DOHH2 (cell line): ENCODE results near the gene NDC1.
"Not testable (repeated sequence)": the region's sequence is repeated elsewhere in the genome, so short reads cannot be mapped to it uniquely, and the experiment has no call there.

ENCODE experiments used
- H3F3A ChIP-seq: fragments of 200-600 bp; sonication (generic), shearing (Covaris generic); 2 replicates; pipeline ENCODE4 v1.6.0; 2016; ENCODE audit warnings: antibody characterized with exemption, mild to moderate bottlenecking; ENCODE audit not compliant: control insufficient read depth, insufficient read depth
- H3K27ac ChIP-seq: fragments of 200-600 bp; sonication (generic); 2 replicates; pipeline ENCODE4 v1.5.1; 2014; ENCODE audit warnings: low read depth, mild to moderate bottlenecking, low read length, moderate library complexity
- H3K27me3 ChIP-seq: fragments of 200-600 bp; sonication (generic); 2 replicates; pipeline ENCODE4 v1.6.1; 2014; ENCODE audit warnings: mild to moderate bottlenecking, low read length, mixed read lengths; ENCODE audit not compliant: control insufficient read depth
- H3K36me3 ChIP-seq: fragments of 200-600 bp; sonication (generic); 2 replicates; pipeline ENCODE4 v1.6.1; 2014; ENCODE audit warnings: mild to moderate bottlenecking, low read length, moderate library complexity, mixed read lengths; ENCODE audit not compliant: control insufficient read depth
- H3K4me1 ChIP-seq: fragments of 200-600 bp; sonication (generic); 2 replicates; pipeline ENCODE4 v1.6.1; 2014; ENCODE audit warnings: mild to moderate bottlenecking, low read length, mixed read lengths; ENCODE audit not compliant: control insufficient read depth
- H3K4me2 ChIP-seq: fragments of 200-600 bp; sonication (generic); 2 replicates; pipeline ENCODE4 v1.6.0; 2014; ENCODE audit warnings: mild to moderate bottlenecking, low read length, moderate library complexity
- H3K4me3 ChIP-seq: fragments of 200-600 bp; sonication (generic); 2 replicates; pipeline ENCODE4 v1.5.1; 2014; ENCODE audit warnings: mild to moderate bottlenecking, low read length, mixed read lengths
- H3K79me2 ChIP-seq: fragments of 200-600 bp; sonication (generic); 2 replicates; pipeline ENCODE4 v1.6.1; 2014; ENCODE audit warnings: mild to moderate bottlenecking, low read length, mixed read lengths; ENCODE audit not compliant: control insufficient read depth
- H3K9me2 ChIP-seq: fragments of 200-600 bp; sonication (generic); replicated peaks from 2 replicates; pipeline ENCODE4 v1.6.1; 2014; ENCODE audit warnings: mild to moderate bottlenecking, low read length, mixed read lengths; ENCODE audit not compliant: control insufficient read depth
- H3K9me3 ChIP-seq: fragments of 200-600 bp; sonication (generic); 2 replicates; pipeline ENCODE4 v1.6.1; 2014; ENCODE audit warnings: antibody characterized with exemption, low read length, mixed read lengths; ENCODE audit not compliant: control insufficient read depth, insufficient read depth
- H4K20me1 ChIP-seq: fragments of 200-600 bp; sonication (generic); 2 replicates; pipeline ENCODE4 v1.6.0; 2014; ENCODE audit warnings: low read depth, mild to moderate bottlenecking, antibody characterized with exemption, low read length, moderate library complexity; ENCODE audit not compliant: control insufficient read depth, insufficient read depth
- CTCF ChIP-seq: fragments of 200-600 bp; sonication (generic); IDR thresholded peaks from one replicate; pipeline ENCODE4 v1.5.1; 2014; ENCODE audit warnings: antibody characterized with exemption, mild to moderate bottlenecking, low read depth, low read length; ENCODE audit not compliant: poor library complexity, severe bottlenecking
- EZH2phosphoT487 ChIP-seq: fragments of 200-600 bp; sonication (generic); IDR thresholded peaks from 2 replicates; pipeline ENCODE4 v1.6.1; 2017; ENCODE audit warnings: borderline replicate concordance, mild to moderate bottlenecking, antibody characterized with exemption, low read length, moderate library complexity, mixed read lengths

NDC1 gene

DNA sequence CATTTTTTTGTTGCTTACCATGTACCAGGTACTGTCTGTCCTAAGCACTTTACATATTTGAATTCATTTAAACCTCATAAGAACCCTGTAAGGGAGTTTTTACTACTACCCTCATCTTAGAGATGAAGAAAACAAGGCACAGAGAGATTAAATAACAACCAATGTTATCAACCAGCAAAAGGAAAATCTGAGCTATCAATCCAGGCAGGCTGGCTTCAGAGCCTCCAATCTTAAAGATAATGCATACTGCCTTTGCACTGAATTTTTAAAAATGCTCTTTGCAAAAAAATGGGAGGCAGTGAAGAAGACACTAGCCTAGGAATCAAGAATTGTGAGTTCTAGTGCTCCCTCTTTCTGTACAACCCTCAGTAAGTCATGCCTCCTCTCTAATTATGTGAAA is 18.7 kb downstream of the NDC1 start:
- peaks cover 97% of the 10 kb centered on the region for H3K79me2 ChIP-seq
- no peaks in the 10 kb centered on the region for H3K27me3 ChIP-seq
- H3K36me3 ChIP-seq, result peaks cover 98% of the 10 kb centered on the region
- H3K27ac ChIP-seq, result no peak overlapping the region
- H3F3A ChIP-seq, result no peaks in the 10 kb centered on the region
- H4K20me1 ChIP-seq, result no peaks in the 10 kb centered on the region
- 0 out of 2 replicates have a peak, but pooled peaks cover 3% of the 10 kb centered on the region for H3K4me1 ChIP-seq
- H3K4me2 ChIP-seq, result no peak overlapping the region
- H3K4me3 ChIP-seq, result no peak overlapping the region
- TF ChIP-seq EZH2phosphoT487 (no peak), CTCF (no peak)
- no peaks in the 10 kb centered on the region for H3K9me3 ChIP-seq
- H3K9me2 ChIP-seq, result no peaks in the 10 kb centered on the region

DNA sequence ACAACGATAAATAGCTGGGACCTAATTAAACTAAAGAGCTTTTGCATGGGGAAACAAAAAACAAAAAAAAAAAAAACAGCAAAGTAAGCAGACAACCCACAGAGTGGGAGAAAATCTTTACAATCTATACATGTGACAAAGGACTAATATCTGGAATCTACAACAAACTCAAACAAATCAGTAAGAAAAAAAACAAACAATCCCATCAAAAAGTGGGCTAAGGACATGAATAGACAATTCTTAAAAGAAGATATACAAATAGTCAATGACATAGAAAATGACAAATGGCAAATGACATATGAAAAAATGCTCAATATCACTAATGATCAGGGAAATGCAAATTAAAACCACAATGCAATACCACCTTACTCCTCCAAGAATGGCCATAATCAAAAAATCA is 21.5 kb downstream of the NDC1 start:
- not testable (repeated sequence) for H3F3A ChIP-seq, H4K20me1 ChIP-seq, H3K4me2 ChIP-seq, H3K9me3 ChIP-seq, H3K9me2 ChIP-seq, H3K27me3 ChIP-seq, H3K27ac ChIP-seq, H3K4me1 ChIP-seq, H3K4me3 ChIP-seq
- H3K36me3 ChIP-seq, result peaks cover 95% of the 10 kb centered on the region
- H3K79me2 ChIP-seq, result peaks cover 97% of the 10 kb centered on the region

GRCh38 chr1:53815484-53815883 is 22.6 kb downstream of the NDC1 start:
- not testable (repeated sequence) for H3K4me3 ChIP-seq, H4K20me1 ChIP-seq, H3K27me3 ChIP-seq, H3F3A ChIP-seq, H3K27ac ChIP-seq, H3K4me1 ChIP-seq, H3K4me2 ChIP-seq, H3K9me3 ChIP-seq, H3K9me2 ChIP-seq
- Histone ChIP-seq H3K36me3 (peaks cover 95% of the 10 kb centered on the region), H3K79me2 (peaks cover 97% of the 10 kb centered on the region)

- peaks cover 9% of the 10 kb centered on the region; the same call in 1 of the 2 replicates for H4K20me1 ChIP-seq
- no peaks in the 10 kb centered on the region for H3K9me2 ChIP-seq
- H3K4me2 ChIP-seq, result no peak overlapping the region
- H3K27ac ChIP-seq, result no peak overlapping the region
- H3K79me2 ChIP-seq, result peaks cover 73% of the 10 kb centered on the region
- TF ChIP-seq CTCF (peak; percentile 69), EZH2phosphoT487 (no peak)
- H3K36me3 ChIP-seq, result peaks cover 95% of the 10 kb centered on the region
- no peaks in the 10 kb centered on the region for H3K9me3 ChIP-seq
- H3K27me3 ChIP-seq, result no peaks in the 10 kb centered on the region
- no peak overlapping the region for H3K4me3 ChIP-seq
- peaks cover 8% of the 10 kb centered on the region; the same call in 1 of the 2 replicates for H3F3A ChIP-seq
- H3K4me1 ChIP-seq, result no peaks in the 10 kb centered on the region
Measured at GRCh38 chr1:53811414-53811851, 26.7 kb downstream of the NDC1 start.
